ENCODE results near the gene SNORC. TPM values are rescaled to one million over a fixed set of nuclear protein-coding genes. Genes with fewer than 3 reads are reported as not detected.

Gene SNORC
- total RNA-seq, 4 donors from 2014 or later, result 0.24 to 0.79 (median 0.40) TPM

- TF ChIP-seq CTCF (IDR thresholded peaks at IDR 0.05), result no peak
- DNase-seq (ENCODE audit: low spot score), result no peak
- ATAC-seq (ENCODE audit: low FRiP score), result no peak
Measured at GRCh38 chr2:232896111-232896510, 26.0 kb downstream of the SNORC start.

DNA sequence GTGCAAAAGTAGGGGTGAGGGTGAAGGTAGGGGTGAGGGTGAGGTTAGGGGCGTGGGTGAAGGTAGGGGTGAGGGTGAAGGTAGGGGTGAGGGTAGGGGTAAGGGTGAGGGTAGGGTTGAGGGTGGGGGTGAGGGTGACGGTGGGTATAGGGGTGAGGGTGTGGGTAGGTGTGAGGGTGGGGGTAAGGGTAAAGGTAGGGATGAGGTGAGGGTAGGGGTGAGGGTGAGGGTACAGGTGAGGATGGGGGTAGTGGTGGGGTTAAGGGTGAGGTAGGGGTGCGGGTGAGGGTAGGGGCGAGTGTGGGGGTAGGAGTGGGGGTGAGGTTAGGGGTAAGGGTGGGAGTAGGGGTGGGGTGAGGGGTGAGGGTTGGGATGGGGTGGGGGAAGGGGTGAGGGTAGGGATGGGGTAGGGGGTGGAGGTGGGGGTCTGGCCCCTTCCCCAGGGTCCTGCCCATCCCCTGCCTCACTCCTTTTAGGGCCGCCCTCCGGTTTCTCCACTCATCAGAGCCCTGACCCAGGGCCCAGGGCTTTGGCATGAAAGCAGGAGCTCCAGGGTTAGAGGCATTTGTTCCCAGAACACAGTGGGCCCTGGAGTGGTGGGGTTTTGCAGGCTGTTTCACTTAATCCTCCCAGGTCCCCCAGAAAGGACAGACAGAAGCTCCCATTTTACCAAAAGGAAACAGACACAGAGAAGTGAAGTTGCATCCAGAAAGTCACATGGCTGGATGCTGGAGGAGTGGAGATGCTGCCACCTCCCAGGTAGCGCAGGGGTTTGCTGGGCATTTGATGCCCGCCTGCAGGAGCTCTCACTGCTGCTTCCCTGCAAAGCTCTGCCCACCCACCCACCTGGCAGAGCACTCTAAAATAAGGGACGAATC, 26.9 kb downstream of the SNORC start:
- ATAC-seq (ENCODE audit: low FRiP score) (no peak), DNase-seq (ENCODE audit: low spot score) (no peak)
- no peak for TF ChIP-seq CTCF (IDR thresholded peaks at IDR 0.05)

- no peak for DNase-seq (ENCODE audit: low spot score)
- ATAC-seq (ENCODE audit: low FRiP score), result no peak
- TF ChIP-seq CTCF (IDR thresholded peaks at IDR 0.05), result no peak
Measured at GRCh38 chr2:232897598-232898408, 27.7 kb downstream of the SNORC start.

DNA sequence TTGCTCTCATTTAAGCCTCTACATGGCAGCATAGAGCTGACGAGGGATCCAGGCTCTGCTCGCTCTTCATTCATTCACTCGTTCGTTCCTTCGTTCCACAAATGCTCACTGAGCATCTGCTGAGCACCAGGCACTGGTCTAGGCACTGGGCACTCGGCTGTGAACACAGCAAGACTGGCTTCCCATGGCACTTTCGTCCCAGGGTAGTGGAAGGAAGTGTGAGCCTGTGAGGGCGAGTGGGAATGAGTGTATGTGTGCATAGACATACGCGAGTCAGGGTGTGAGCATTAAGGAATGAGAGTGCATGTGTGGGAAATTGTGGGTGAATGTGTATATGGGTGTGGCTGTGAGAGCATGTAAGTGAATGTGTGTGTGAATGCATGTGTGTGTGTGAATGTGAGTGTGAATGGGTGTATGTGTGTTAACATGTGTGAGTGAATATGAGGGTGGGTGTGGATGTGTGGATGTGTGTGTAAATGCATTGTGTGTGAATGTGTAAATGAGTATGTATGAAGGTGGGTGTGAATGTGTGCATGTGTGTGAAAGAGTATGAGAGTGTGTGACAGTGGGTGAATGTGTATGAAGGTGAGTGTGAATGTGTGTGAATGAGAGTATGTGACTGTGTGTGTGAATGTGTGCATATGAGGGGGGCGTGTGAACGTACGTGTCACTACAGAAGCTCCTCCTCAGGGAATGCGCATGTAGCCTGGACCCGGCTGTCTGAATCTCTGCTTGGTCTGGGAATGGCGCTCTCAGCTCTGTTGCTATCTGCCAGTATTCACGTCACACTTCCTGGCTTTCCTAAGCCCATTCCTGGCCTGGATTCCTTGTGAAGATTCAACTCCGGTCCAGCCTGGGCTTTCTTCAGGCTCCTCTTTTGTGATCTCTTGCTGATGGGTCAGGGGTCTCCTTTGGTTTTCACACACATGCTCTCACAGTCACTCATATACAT, 28.8 kb downstream of the SNORC start:
- no peak for DNase-seq (ENCODE audit: low spot score)
- no peak for TF ChIP-seq CTCF (IDR thresholded peaks at IDR 0.05)
- ATAC-seq (ENCODE audit: low FRiP score), result no peak

DNA sequence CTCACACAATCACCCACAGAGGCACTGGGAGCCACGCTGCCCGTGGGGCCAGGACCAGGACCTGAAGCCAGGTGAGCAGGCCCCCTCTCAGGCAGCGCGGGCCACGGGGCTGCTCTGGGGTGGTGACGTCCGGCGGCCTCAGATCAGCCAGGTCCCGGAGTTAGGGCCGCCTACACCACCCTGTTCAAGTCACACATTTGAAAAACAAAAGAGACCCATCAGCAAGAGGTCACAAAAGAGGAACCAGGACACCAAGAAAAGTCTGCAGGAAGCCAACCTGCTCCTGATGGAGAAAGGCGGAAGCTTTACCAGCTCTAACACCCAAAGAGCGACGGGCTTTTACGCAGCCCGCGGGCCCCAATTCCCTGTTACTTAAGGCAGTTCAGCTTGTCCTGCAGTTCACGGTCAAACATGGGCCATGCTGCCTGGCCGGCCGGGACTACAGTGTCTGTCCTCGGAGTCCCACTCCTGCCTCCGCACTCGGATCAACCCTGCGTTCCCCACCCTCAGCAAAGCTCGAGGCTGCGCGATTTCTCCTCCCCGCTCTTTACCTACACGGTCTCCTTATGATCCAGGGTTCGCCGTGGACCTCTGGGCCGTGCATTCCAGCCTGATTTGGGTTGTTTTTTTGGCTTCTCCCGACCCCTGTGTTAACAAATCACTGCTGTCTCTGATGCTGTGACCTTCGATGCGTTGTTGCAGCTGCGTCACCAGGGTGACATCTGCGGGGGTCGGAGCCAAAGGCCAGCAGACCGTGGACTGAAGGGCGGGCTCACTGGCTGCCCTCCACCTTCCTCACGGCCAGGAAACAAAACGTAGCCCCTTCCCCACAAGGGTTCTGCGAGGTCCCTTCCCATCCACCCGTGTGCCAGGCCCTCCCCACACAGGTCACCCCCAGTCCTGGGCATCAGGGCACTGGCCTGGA, 31.0 kb downstream of the SNORC start:
- no peak for TF ChIP-seq CTCF (IDR thresholded peaks at IDR 0.05)
- ATAC-seq (ENCODE audit: low FRiP score) (no peak), DNase-seq (ENCODE audit: low spot score) (no peak)
